ENCODE results near the gene GCNT4. TPM values are rescaled to one million over a fixed set of nuclear protein-coding genes. Genes with fewer than 3 reads are reported as not detected.
A peak's percentile ranks its signal among the peaks of the same experiment; 100 is the strongest.
"Not testable (repeated sequence)": the region's sequence is repeated elsewhere in the genome, so short reads cannot be mapped to it uniquely, and the experiment has no call there.

GCNT4 gene, protein sequence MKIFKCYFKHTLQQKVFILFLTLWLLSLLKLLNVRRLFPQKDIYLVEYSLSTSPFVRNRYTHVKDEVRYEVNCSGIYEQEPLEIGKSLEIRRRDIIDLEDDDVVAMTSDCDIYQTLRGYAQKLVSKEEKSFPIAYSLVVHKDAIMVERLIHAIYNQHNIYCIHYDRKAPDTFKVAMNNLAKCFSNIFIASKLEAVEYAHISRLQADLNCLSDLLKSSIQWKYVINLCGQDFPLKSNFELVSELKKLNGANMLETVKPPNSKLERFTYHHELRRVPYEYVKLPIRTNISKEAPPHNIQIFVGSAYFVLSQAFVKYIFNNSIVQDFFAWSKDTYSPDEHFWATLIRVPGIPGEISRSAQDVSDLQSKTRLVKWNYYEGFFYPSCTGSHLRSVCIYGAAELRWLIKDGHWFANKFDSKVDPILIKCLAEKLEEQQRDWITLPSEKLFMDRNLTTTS
- 0.09 TPM for polyA plus RNA-seq (ENCODE audit: insufficient read length)

- DNase-seq: peak; percentile 22
Observed at GRCh38 chr5:75052192-75053053, at the start of gene GCNT4. Gene GCNT4 (minus strand): TSS chr5:75052558. CDS start chr5:75030037, 22,521 bp downstream.

- not testable (repeated sequence) for DNase-seq
Observed at GRCh38 chr5:75095956-75096355, 43.6 kb upstream of the GCNT4 start.

GRCh38 chr5:75091597-75091996 lies 39.2 kb upstream of the GCNT4 start:
- DNase-seq: no peak

DNA sequence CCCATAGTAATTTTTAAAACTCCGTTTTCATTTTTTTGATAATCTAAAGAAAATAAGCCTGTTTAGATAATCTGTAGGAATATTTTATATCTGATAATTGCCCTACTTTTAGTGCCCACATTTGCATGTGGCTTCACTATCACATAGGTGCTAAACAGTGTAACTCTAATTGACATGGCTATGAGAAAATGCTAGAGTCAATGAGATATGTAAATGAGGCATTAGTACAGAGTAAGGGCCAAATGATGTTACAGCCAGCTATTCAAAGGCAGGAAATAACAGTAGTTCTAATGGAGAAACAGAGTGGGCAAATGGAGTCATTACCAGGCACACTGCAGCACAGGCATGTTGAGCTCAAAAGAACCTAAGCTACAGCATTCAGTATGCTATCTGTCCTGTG lies 37.3 kb upstream of the GCNT4 start:
- no peak for DNase-seq

DNA sequence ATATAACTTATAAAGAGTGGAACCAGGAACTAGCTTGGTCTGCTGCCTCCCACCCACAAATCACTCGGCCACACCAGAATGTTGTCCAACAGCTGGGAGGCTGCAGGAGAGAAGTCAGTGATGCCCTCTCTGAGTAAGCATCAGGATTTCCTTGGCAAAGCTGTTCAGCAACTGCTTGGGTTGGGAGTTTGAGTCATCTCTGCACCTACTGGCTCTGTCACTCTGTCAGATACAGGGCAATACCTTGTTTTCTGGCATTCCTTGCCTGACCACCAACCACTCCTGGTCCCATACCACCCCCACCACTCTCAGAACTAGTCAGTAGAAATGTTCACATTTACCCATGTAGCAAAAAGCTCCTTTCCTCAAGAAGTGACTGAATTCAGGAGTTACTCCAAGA lies 36.8 kb upstream of the GCNT4 start:
- no peak for DNase-seq

GRCh38 chr5:75088648-75089047 lies 36.3 kb upstream of the GCNT4 start:
- DNase-seq: no peak

- no peak for DNase-seq
Observed at GRCh38 chr5:75081510-75081909, 29.2 kb upstream of the GCNT4 start.

DNA sequence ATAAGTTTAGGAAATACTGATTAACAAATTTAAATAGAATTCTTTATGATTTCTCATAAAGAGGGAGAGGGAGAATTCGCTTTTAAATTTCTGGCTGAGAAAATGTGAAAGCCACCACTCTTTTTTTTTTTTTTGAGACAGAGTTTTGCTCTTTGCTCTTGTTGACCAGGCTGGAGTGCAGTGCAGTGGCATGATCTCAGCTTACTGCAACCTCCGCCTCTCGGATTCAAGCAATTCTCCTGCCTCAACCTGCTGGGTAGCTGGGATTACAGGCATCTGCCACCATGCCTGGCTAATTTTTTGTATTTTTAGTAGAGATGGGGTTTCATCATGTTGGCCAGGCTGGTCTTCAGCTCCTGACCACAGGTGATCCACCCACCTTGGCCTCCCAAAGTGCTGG lies 27.0 kb upstream of the GCNT4 start:
- not testable (repeated sequence) for DNase-seq

GRCh38 chr5:75078027-75078426 lies 25.7 kb upstream of the GCNT4 start:
- no peak for DNase-seq

DNA sequence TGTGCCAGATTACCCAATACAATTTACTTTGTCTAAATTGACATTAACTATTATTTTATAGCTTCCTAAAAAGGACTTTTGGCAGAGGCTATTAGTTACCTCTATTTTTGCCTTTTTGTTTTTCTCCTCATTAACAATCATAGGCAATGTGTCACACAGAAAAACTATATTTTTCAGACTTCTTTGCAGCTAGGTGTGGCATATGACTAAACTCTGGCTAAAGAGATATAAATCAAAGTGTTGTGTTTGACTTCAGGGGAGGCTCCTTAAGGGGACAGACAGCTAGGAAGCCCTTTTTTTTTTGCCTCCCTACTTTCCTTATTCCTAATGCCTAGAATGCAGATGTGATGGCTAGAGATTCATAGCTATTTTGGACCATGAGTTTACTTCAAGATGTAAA lies 19.7 kb upstream of the GCNT4 start:
- DNase-seq: no peak

- no peak for DNase-seq
Observed at GRCh38 chr5:75071100-75071499, 18.7 kb upstream of the GCNT4 start.

DNA sequence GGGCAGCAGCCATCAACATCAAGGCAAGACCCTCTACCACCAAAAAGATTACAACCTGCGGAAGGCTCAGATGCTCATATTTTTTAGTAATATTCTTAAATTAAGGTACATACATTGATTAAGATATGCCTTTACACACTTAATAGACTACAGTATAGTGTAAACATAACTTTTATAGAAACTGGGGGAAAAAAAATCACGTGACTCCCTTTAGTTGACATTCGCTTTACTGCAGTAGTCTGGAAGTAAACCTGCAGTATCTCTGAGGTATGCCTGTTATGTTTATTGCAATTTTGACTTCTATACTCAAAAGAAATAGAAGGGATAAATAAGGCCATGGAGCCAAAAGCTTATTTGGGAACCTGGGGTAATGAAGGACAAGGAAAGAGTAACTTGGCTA lies 15.1 kb upstream of the GCNT4 start:
- no peak for DNase-seq

- no peak for DNase-seq
Observed at GRCh38 chr5:75062925-75063531, 10.7 kb upstream of the GCNT4 start.

GRCh38 chr5:75059912-75060545 lies 7.7 kb upstream of the GCNT4 start:
- DNase-seq: no peak

GRCh38 chr5:75058986-75059535 lies 6.7 kb upstream of the GCNT4 start:
- DNase-seq: no peak

- DNase-seq: no peak
Observed at GRCh38 chr5:75057561-75057960, 5.2 kb upstream of the GCNT4 start.

- no peak for DNase-seq
Observed at GRCh38 chr5:75055727-75056144, 3.4 kb upstream of the GCNT4 start.

DNA sequence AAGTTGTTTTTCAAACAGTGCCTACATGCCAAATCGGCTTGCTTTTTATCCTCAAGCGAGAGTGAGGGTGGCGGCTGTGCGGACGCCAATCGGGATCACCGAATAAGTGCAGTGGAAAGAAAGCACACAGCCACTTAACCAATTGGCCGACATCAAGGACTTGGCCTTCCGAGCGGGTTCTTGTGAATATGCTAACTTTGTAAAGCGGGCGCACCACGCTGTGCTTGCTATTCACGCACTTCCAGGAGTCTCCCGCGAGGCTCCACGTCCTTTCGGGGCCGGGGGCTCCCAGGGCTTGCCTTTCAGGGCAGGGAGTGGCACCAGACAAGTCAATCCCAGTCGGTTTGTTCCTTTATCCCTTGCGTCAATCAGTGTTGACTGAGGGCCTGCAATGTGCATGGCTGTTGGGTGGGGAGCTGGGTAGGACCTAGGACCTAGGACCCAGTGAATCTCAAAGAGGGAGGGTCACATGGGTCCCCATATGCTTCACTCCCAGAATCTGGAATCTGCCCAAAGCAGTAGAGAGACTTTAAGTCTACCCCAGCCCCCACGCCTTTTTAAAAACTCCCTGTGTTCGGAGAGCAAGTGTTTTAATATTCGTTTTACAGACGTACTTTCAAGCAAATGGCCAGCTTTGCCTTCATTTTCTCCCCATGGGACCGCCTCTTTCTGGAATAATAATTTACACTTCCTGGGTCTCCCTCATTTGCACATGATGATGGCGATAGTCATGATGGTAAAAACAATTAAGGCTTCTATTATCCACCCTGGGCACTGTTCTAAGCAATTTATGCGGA lies 2.0 kb upstream of the GCNT4 start:
- DNase-seq: no peak

DNA sequence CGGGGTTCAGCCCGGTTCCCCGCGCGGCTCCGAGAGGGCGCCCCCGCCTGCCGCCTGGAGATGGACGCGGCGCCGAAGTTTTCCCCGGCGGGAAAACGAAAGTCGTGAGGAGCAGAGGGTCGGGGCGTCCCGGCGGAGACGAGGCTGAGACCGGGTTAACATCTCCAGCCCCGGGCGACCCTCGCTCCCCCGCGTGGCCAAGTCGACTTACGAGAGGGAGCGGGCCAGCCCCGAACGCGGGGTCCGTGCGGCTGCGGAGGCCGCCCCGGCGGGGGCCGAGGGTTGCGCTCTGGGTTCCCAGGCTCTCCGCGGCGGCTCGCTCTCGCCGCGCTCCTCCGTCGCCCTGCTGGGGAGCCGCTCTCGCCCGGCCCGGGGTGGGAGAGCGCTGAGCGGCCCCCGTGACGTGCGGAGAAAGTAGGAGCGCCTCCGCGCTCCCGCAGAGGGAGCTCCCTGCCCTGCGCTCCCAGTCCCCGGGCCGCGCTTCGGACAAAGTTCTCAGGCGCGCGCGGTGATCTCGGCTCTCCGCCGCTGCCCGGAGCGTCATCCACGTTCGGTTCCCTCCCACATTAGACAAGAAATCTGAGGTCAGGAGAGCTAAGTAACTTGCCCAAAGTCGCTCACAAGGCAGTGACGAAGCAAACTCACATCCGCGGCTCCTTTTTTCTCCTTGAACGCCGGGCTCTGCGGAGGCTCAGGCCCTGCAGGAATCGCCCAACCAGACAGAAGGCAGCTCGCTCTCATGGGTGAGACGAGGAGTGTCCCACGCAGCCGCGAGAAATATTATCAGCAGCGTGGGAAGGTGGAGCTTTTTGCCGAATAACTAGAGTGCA lies 1.2 kb upstream of the GCNT4 start:
- peak; percentile 45 for DNase-seq

DNA sequence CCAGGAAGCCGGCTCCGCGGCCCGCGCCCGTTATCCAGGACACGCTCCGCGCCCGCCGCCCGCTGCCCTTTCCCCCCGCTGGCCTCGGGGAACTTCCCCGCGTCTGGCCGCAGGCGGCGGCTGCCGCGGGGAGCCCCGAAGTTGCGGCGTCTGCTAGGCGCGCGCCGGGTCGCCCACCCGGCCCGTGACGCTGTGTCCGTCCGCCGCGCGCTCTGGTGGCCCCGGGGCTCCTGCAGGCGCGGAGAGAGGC lies 621 bp upstream of the GCNT4 start:
- no peak for DNase-seq

GRCh38 chr5:75051217-75051751 lies 1.1 kb downstream of the GCNT4 start:
- DNase-seq: no peak

All from hindlimb muscle (tissue), 1 donor.